DOHH2 (cell line): Measurements from ENCODE around the gene DDX59.

Source experiments
- H3F3A ChIP-seq: fragments of 200-600 bp; sonication (generic), shearing (Covaris generic); 2 replicates; pipeline ENCODE4 v1.6.0; 2016; ENCODE audit warnings: antibody characterized with exemption, mild to moderate bottlenecking; ENCODE audit not compliant: control insufficient read depth, insufficient read depth
- H3K27ac ChIP-seq: fragments of 200-600 bp; sonication (generic); 2 replicates; pipeline ENCODE4 v1.5.1; 2014; ENCODE audit warnings: low read depth, mild to moderate bottlenecking, low read length, moderate library complexity
- H3K27me3 ChIP-seq: fragments of 200-600 bp; sonication (generic); 2 replicates; pipeline ENCODE4 v1.6.1; 2014; ENCODE audit warnings: mild to moderate bottlenecking, low read length, mixed read lengths; ENCODE audit not compliant: control insufficient read depth
- H3K36me3 ChIP-seq: fragments of 200-600 bp; sonication (generic); 2 replicates; pipeline ENCODE4 v1.6.1; 2014; ENCODE audit warnings: mild to moderate bottlenecking, low read length, moderate library complexity, mixed read lengths; ENCODE audit not compliant: control insufficient read depth
- H3K4me1 ChIP-seq: fragments of 200-600 bp; sonication (generic); 2 replicates; pipeline ENCODE4 v1.6.1; 2014; ENCODE audit warnings: mild to moderate bottlenecking, low read length, mixed read lengths; ENCODE audit not compliant: control insufficient read depth
- H3K4me2 ChIP-seq: fragments of 200-600 bp; sonication (generic); 2 replicates; pipeline ENCODE4 v1.6.0; 2014; ENCODE audit warnings: mild to moderate bottlenecking, low read length, moderate library complexity
- H3K4me3 ChIP-seq: fragments of 200-600 bp; sonication (generic); 2 replicates; pipeline ENCODE4 v1.5.1; 2014; ENCODE audit warnings: mild to moderate bottlenecking, low read length, mixed read lengths
- H3K79me2 ChIP-seq: fragments of 200-600 bp; sonication (generic); 2 replicates; pipeline ENCODE4 v1.6.1; 2014; ENCODE audit warnings: mild to moderate bottlenecking, low read length, mixed read lengths; ENCODE audit not compliant: control insufficient read depth
- H3K9me2 ChIP-seq: fragments of 200-600 bp; sonication (generic); replicated peaks from 2 replicates; pipeline ENCODE4 v1.6.1; 2014; ENCODE audit warnings: mild to moderate bottlenecking, low read length, mixed read lengths; ENCODE audit not compliant: control insufficient read depth
- H3K9me3 ChIP-seq: fragments of 200-600 bp; sonication (generic); 2 replicates; pipeline ENCODE4 v1.6.1; 2014; ENCODE audit warnings: antibody characterized with exemption, low read length, mixed read lengths; ENCODE audit not compliant: control insufficient read depth, insufficient read depth
- H4K20me1 ChIP-seq: fragments of 200-600 bp; sonication (generic); 2 replicates; pipeline ENCODE4 v1.6.0; 2014; ENCODE audit warnings: low read depth, mild to moderate bottlenecking, antibody characterized with exemption, low read length, moderate library complexity; ENCODE audit not compliant: control insufficient read depth, insufficient read depth
- CTCF ChIP-seq: fragments of 200-600 bp; sonication (generic); IDR thresholded peaks from one replicate; pipeline ENCODE4 v1.5.1; 2014; ENCODE audit warnings: antibody characterized with exemption, mild to moderate bottlenecking, low read depth, low read length; ENCODE audit not compliant: poor library complexity, severe bottlenecking
- EZH2phosphoT487 ChIP-seq: fragments of 200-600 bp; sonication (generic); IDR thresholded peaks from 2 replicates; pipeline ENCODE4 v1.6.1; 2017; ENCODE audit warnings: borderline replicate concordance, mild to moderate bottlenecking, antibody characterized with exemption, low read length, moderate library complexity, mixed read lengths

DDX59 gene

DNA sequence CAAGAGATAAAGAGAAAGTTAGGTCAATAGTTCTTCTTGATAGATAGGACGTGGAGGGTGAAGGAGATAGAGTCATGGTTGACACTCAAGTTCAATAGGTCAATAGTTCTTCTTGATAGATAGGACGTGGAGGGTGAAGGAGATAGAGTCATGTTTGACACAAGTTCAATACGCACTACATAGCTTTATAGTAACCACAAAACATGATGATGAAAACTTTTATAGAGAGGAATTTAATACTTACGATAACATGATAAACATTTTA lies 5.8 kb upstream of the DDX59 start:
- no peak overlapping the region for H3K4me3 ChIP-seq
- H4K20me1 ChIP-seq, result no peaks in the 10 kb centered on the region
- no peak for TF ChIP-seq EZH2phosphoT487
- no peak for TF ChIP-seq CTCF
- peaks cover 10% of the 10 kb centered on the region for H3K79me2 ChIP-seq
- 0 out of 2 replicates have a peak, but pooled peaks cover 2% of the 10 kb centered on the region for H3F3A ChIP-seq
- no peaks in the 10 kb centered on the region for H3K36me3 ChIP-seq
- H3K4me1 ChIP-seq, result peaks cover 8% of the 10 kb centered on the region
- H3K9me2 ChIP-seq, result no peaks in the 10 kb centered on the region
- H3K4me2 ChIP-seq, result no peak overlapping the region
- H3K27me3 ChIP-seq, result no peaks in the 10 kb centered on the region
- H3K27ac ChIP-seq, result no peak overlapping the region
- H3K9me3 ChIP-seq, result no peaks in the 10 kb centered on the region

GRCh38 chr1:200674838-200675587 lies 5.3 kb upstream of the DDX59 start:
- TF ChIP-seq CTCF (no peak), EZH2phosphoT487 (no peak)
- no peaks in the 10 kb centered on the region for H3K27me3 ChIP-seq
- no peaks in the 10 kb centered on the region for H4K20me1 ChIP-seq
- H3K4me1 ChIP-seq, result peaks cover 8% of the 10 kb centered on the region
- H3F3A ChIP-seq, result 0 out of 2 replicates have a peak, but pooled peaks cover 2% of the 10 kb centered on the region
- no peak overlapping the region for H3K27ac ChIP-seq
- H3K9me2 ChIP-seq, result no peaks in the 10 kb centered on the region
- H3K4me3 ChIP-seq, result no peak overlapping the region
- peaks cover 15% of the 10 kb centered on the region for H3K79me2 ChIP-seq
- no peaks in the 10 kb centered on the region for H3K9me3 ChIP-seq
- no peak overlapping the region for H3K4me2 ChIP-seq
- H3K36me3 ChIP-seq, result no peaks in the 10 kb centered on the region

GRCh38 chr1:200673952-200674823 lies 4.5 kb upstream of the DDX59 start:
- Histone ChIP-seq H3K36me3 (peaks cover 2% of the 10 kb centered on the region; the same call in 1 of the 2 replicates), H3F3A (0 out of 2 replicates have a peak, but pooled peaks cover 2% of the 10 kb centered on the region), H3K9me3 (no peaks in the 10 kb centered on the region), H4K20me1 (no peaks in the 10 kb centered on the region), H3K4me3 (no peak overlapping the region), H3K79me2 (peaks cover 15% of the 10 kb centered on the region), H3K9me2 (no peaks in the 10 kb centered on the region), H3K4me1 (peaks cover 8% of the 10 kb centered on the region), H3K27me3 (no peaks in the 10 kb centered on the region), H3K27ac (no peak overlapping the region), H3K4me2 (no peak overlapping the region)
- TF ChIP-seq EZH2phosphoT487, result no peak
- TF ChIP-seq CTCF, result no peak
